Fibroblast of peridontal ligament (primary cell): ENCODE measurements around the gene CFP.

ENCODE experiments used
- DNase-seq: peaks from one replicate; pipeline ENCODE4 v3.0.0-alpha.2; 2010; ENCODE audit errors: extremely low read depth

CFP gene

GRCh38 chrX:47637546-47638195, 7.9 kb upstream of the CFP start:
- DNase-seq, result no peak

GRCh38 chrX:47634871-47635575, 5.3 kb upstream of the CFP start:
- DNase-seq, result no peak

GRCh38 chrX:47633689-47634590, 4.2 kb upstream of the CFP start:
- no peak for DNase-seq

- DNase-seq, result no peak
These were observed 2.9 kb upstream of the CFP start for GRCh38 chrX:47632666-47633065.

GRCh38 chrX:47631676-47632075, 1.9 kb upstream of the CFP start:
- DNase-seq, result no peak

GRCh38 chrX:47628982-47629381, 748 bp downstream of the CFP start:
- no peak for DNase-seq

GRCh38 chrX:47625365-47625764, 4.4 kb downstream of the CFP start:
- DNase-seq, result no peak

- peak; percentile 64 for DNase-seq
These were observed 6.1 kb downstream of the CFP start for GRCh38 chrX:47623540-47624027.

- no peak for DNase-seq
These were observed 7.9 kb downstream of the CFP start for GRCh38 chrX:47621851-47622250.

GRCh38 chrX:47620303-47620685, 9.4 kb downstream of the CFP start:
- DNase-seq, result no peak

- DNase-seq, result peak; percentile 60
These were observed 10.0 kb downstream of the CFP start, which contains the start of gene SYN1 for GRCh38 chrX:47619486-47620302. Gene SYN1 (minus strand): TSS chrX:47619857. CDS start chrX:47619728, 129 bp downstream.

- no peak for DNase-seq
These were observed 10.7 kb downstream of the CFP start for GRCh38 chrX:47618923-47619485.

GRCh38 chrX:47614618-47615017, 15.1 kb downstream of the CFP start:
- DNase-seq, result no peak

- no peak for DNase-seq
These were observed 16.6 kb downstream of the CFP start for GRCh38 chrX:47613082-47613481.

- DNase-seq, result no peak
These were observed 17.3 kb downstream of the CFP start for GRCh38 chrX:47612418-47612817.

GRCh38 chrX:47611926-47612325, 17.8 kb downstream of the CFP start:
- DNase-seq, result no peak

- DNase-seq, result no peak
These were observed 18.2 kb downstream of the CFP start for GRCh38 chrX:47611489-47611888.

- no peak for DNase-seq
These were observed 19.2 kb downstream of the CFP start for GRCh38 chrX:47610511-47610910.

- DNase-seq, result no peak
These were observed 21.5 kb downstream of the CFP start for GRCh38 chrX:47608130-47608810.

GRCh38 chrX:47607091-47607490, 22.6 kb downstream of the CFP start:
- DNase-seq, result no peak

- no peak for DNase-seq
These were observed 24.7 kb downstream of the CFP start for GRCh38 chrX:47605024-47605423.
